ACC112 (cell line): ENCODE measurements around the gene AGPAT4.

Experiments
- H2AFZ ChIP-seq: fragments of 200-600 bp; sonication (generic); one replicate; pipeline ENCODE4 v1.6.0; 2017; ENCODE audit warnings: antibody characterized with exemption, low read length; ENCODE audit not compliant: unreplicated experiment
- H3K27ac ChIP-seq: fragments of 200-600 bp; sonication (generic); 2 replicates; pipeline ENCODE4 v1.5.1; 2014; ENCODE audit warnings: low read depth, mild to moderate bottlenecking, antibody characterized with exemption, low read length, moderate library complexity
- H3K27me3 ChIP-seq: fragments of 200-600 bp; sonication (generic); 2 replicates; pipeline ENCODE4 v1.6.1; 2014; ENCODE audit warnings: mild to moderate bottlenecking, antibody characterized with exemption, low read length, moderate library complexity, mixed read lengths; ENCODE audit not compliant: insufficient read depth
- H3K36me3 ChIP-seq: fragments of 200-600 bp; sonication (generic); 2 replicates; pipeline ENCODE4 v1.6.1; 2016; ENCODE audit warnings: mild to moderate bottlenecking, antibody characterized with exemption, low read length, moderate library complexity, mixed read lengths; ENCODE audit not compliant: insufficient read depth
- H3K4me1 ChIP-seq: fragments of 200-600 bp; sonication (generic); one replicate; pipeline ENCODE4 v1.6.1; 2016; ENCODE audit warnings: low read length, mixed read lengths; ENCODE audit not compliant: insufficient read depth, unreplicated experiment, control insufficient read depth
- H3K4me3 ChIP-seq: fragments of 200-600 bp; sonication (generic); 2 replicates; pipeline ENCODE4 v1.5.1; 2014; ENCODE audit warnings: mild to moderate bottlenecking, low read depth, low read length
- H3K79me2 ChIP-seq: fragments of 200-600 bp; sonication (generic); one replicate; pipeline ENCODE4 v1.6.0; 2016; ENCODE audit warnings: low read length; ENCODE audit not compliant: control insufficient read depth, unreplicated experiment, insufficient read depth

AGPAT4 gene

GRCh38 chr6:161255518-161255917, 18.3 kb downstream of the AGPAT4 start:
- 0 out of 2 replicates have a peak, but pooled peaks cover 3% of the 10 kb centered on the region for H3K36me3 ChIP-seq
- H2AFZ ChIP-seq: no peak overlapping the region
- H3K27me3 ChIP-seq: no peaks in the 10 kb centered on the region
- peaks cover 20% of the 10 kb centered on the region for H3K79me2 ChIP-seq
- no peak overlapping the region for H3K4me3 ChIP-seq
- H3K4me1 ChIP-seq: peaks cover 16% of the 10 kb centered on the region
- H3K27ac ChIP-seq: no peak overlapping the region

- no peak overlapping the region for H3K4me3 ChIP-seq
- H3K27me3 ChIP-seq: no peaks in the 10 kb centered on the region
- no peak overlapping the region for H3K27ac ChIP-seq
- H3K36me3 ChIP-seq: 0 out of 2 replicates have a peak, but pooled peaks cover 3% of the 10 kb centered on the region
- H3K79me2 ChIP-seq: peaks cover 20% of the 10 kb centered on the region
- peaks cover 16% of the 10 kb centered on the region for H3K4me1 ChIP-seq
- no peak overlapping the region for H2AFZ ChIP-seq
These were observed 19.2 kb downstream of the AGPAT4 start for GRCh38 chr6:161254464-161255253.

GRCh38 chr6:161254126-161254463, 19.8 kb downstream of the AGPAT4 start:
- Histone ChIP-seq H3K79me2 (peaks cover 23% of the 10 kb centered on the region), H3K4me1 (peaks cover 16% of the 10 kb centered on the region), H3K27me3 (no peaks in the 10 kb centered on the region), H3K4me3 (no peak overlapping the region), H3K27ac (no peak overlapping the region), H3K36me3 (0 out of 2 replicates have a peak, but pooled peaks cover 3% of the 10 kb centered on the region), H2AFZ (no peak overlapping the region)

GRCh38 chr6:161251345-161251744, 22.5 kb downstream of the AGPAT4 start:
- H3K79me2 ChIP-seq: peaks cover 22% of the 10 kb centered on the region
- no peak overlapping the region for H2AFZ ChIP-seq
- H3K4me1 ChIP-seq: no peaks in the 10 kb centered on the region
- H3K4me3 ChIP-seq: no peak overlapping the region
- H3K27me3 ChIP-seq: no peaks in the 10 kb centered on the region
- 0 out of 2 replicates have a peak, but pooled peaks cover 2% of the 10 kb centered on the region for H3K36me3 ChIP-seq
- no peak overlapping the region for H3K27ac ChIP-seq

GRCh38 chr6:161249327-161249726, 24.5 kb downstream of the AGPAT4 start:
- Histone ChIP-seq H3K4me1 (no peaks in the 10 kb centered on the region), H3K27ac (no peak overlapping the region), H2AFZ (no peak overlapping the region), H3K27me3 (no peaks in the 10 kb centered on the region), H3K36me3 (0 out of 2 replicates have a peak, but pooled peaks cover 2% of the 10 kb centered on the region), H3K79me2 (peaks cover 29% of the 10 kb centered on the region), H3K4me3 (no peak overlapping the region)

- Histone ChIP-seq H3K36me3 (0 out of 2 replicates have a peak, but pooled peaks cover 2% of the 10 kb centered on the region), H3K4me1 (no peaks in the 10 kb centered on the region), H3K4me3 (no peak overlapping the region), H3K27me3 (no peaks in the 10 kb centered on the region), H3K79me2 (peaks cover 30% of the 10 kb centered on the region), H3K27ac (no peak overlapping the region), H2AFZ (no peak overlapping the region)
These were observed 27.1 kb downstream of the AGPAT4 start for GRCh38 chr6:161246725-161247124.

GRCh38 chr6:161245363-161245762, 28.5 kb downstream of the AGPAT4 start:
- Histone ChIP-seq H3K27me3 (no peaks in the 10 kb centered on the region), H3K4me3 (no peak overlapping the region), H2AFZ (no peak overlapping the region), H3K36me3 (0 out of 2 replicates have a peak, but pooled peaks cover 2% of the 10 kb centered on the region), H3K79me2 (peaks cover 26% of the 10 kb centered on the region), H3K4me1 (no peaks in the 10 kb centered on the region), H3K27ac (no peak overlapping the region)

GRCh38 chr6:161244725-161245124, 29.1 kb downstream of the AGPAT4 start:
- Histone ChIP-seq H3K27ac (no peak overlapping the region), H3K4me3 (no peak overlapping the region), H3K79me2 (peaks cover 26% of the 10 kb centered on the region), H3K4me1 (no peaks in the 10 kb centered on the region), H2AFZ (no peak overlapping the region), H3K27me3 (no peaks in the 10 kb centered on the region), H3K36me3 (0 out of 2 replicates have a peak, but pooled peaks cover 2% of the 10 kb centered on the region)

- Histone ChIP-seq H2AFZ (no peak overlapping the region), H3K27ac (peak overlapping the region; percentile 55), H3K4me1 (no peaks in the 10 kb centered on the region), H3K4me3 (no peak overlapping the region), H3K36me3 (0 out of 2 replicates have a peak, but pooled peaks cover 2% of the 10 kb centered on the region), H3K79me2 (peaks cover 21% of the 10 kb centered on the region), H3K27me3 (no peaks in the 10 kb centered on the region)
These were observed 30.8 kb downstream of the AGPAT4 start for GRCh38 chr6:161242779-161243693.

- H3K4me1 ChIP-seq: no peaks in the 10 kb centered on the region
- no peak overlapping the region for H3K27ac ChIP-seq
- H3K27me3 ChIP-seq: no peaks in the 10 kb centered on the region
- no peak overlapping the region for H3K4me3 ChIP-seq
- 0 out of 2 replicates have a peak, but pooled peaks cover 2% of the 10 kb centered on the region for H3K36me3 ChIP-seq
- peaks cover 21% of the 10 kb centered on the region for H3K79me2 ChIP-seq
- H2AFZ ChIP-seq: no peak overlapping the region
These were observed 31.7 kb downstream of the AGPAT4 start for GRCh38 chr6:161242113-161242512.
